HG03108 (cell line): Measurements from ENCODE around the gene CAPZB.

Experiments used
- ATAC-seq: cut with Tn5 transposase; IDR thresholded peaks from one replicate; pipeline ENCODE4 v1.9.1; 2021; ENCODE audit warnings: moderate library complexity; ENCODE audit not compliant: unreplicated experiment

CAPZB gene

GRCh38 chr1:19336543-19336942 is 148.8 kb downstream of the CAPZB start:
- no peak for ATAC-seq

- ATAC-seq, result no peak
Observed at GRCh38 chr1:19333587-19334354, 151.6 kb downstream of the CAPZB start.

- ATAC-seq, result no peak
Observed at GRCh38 chr1:19332832-19333231, 152.5 kb downstream of the CAPZB start.

GRCh38 chr1:19331262-19331878 is 154.0 kb downstream of the CAPZB start:
- ATAC-seq, result no peak

GRCh38 chr1:19330449-19331135 is 154.7 kb downstream of the CAPZB start:
- ATAC-seq, result no peak

GRCh38 chr1:19329611-19330010 is 155.7 kb downstream of the CAPZB start:
- no peak for ATAC-seq

- no peak for ATAC-seq
Observed at GRCh38 chr1:19329188-19329587, 156.2 kb downstream of the CAPZB start.

GRCh38 chr1:19328486-19328885 is 156.9 kb downstream of the CAPZB start:
- no peak for ATAC-seq

GRCh38 chr1:19327736-19328135 is 157.6 kb downstream of the CAPZB start:
- ATAC-seq, result no peak

GRCh38 chr1:19327301-19327700 is 158.0 kb downstream of the CAPZB start:
- ATAC-seq, result no peak

- ATAC-seq, result no peak
Observed at GRCh38 chr1:19326748-19327065, 158.6 kb downstream of the CAPZB start.

GRCh38 chr1:19325958-19326747 is 159.2 kb downstream of the CAPZB start:
- no peak for ATAC-seq

GRCh38 chr1:19325368-19325957 is 159.9 kb downstream of the CAPZB start:
- ATAC-seq, result no peak

- no peak for ATAC-seq
Observed at GRCh38 chr1:19324665-19324990, 160.7 kb downstream of the CAPZB start.

- no peak for ATAC-seq
Observed at GRCh38 chr1:19323987-19324664, 161.2 kb downstream of the CAPZB start.

GRCh38 chr1:19322481-19322880 is 162.9 kb downstream of the CAPZB start:
- ATAC-seq, result no peak

GRCh38 chr1:19321071-19321470 is 164.3 kb downstream of the CAPZB start:
- ATAC-seq, result no peak

- ATAC-seq, result no peak
Observed at GRCh38 chr1:19319196-19319595, 166.1 kb downstream of the CAPZB start.

GRCh38 chr1:19317126-19317910 is 168.0 kb downstream of the CAPZB start:
- no peak for ATAC-seq
